Heart right ventricle (tissue), 16 donors: ENCODE data around the gene KCNMB4. TPM values are rescaled to one million over a fixed set of nuclear protein-coding genes. Genes with fewer than 3 reads are reported as not detected.

Experiments used
- ATAC-seq, 8 donors: fragments of 200-7000 bp; cut with Tn5 transposase; one replicate each; pipeline ENCODE4 v1.9.1; 2020; ENCODE audit warnings: mild to moderate bottlenecking in 8 of 8, moderate library complexity in 8 of 8, moderate number of reproducible peaks in 1 of 8
- DNase-seq, 2 donors: peaks; one replicate each; pipeline ENCODE4 v3.0.0-alpha.2; 2020
- H3K27ac ChIP-seq, 10 donors: fragments of 200-600 bp; sonication (generic) in 2 of 10; one replicate each; pipeline versions ENCODE4 v1.5.0 to v1.8.0; 2020 to 2022; ENCODE audit warnings: mild to moderate bottlenecking in 3 of 10
- H3K27me3 ChIP-seq, 7 donors: fragments of 200-600 bp; one replicate each; pipeline ENCODE4 v1.8.0; 2021 to 2022; ENCODE audit warnings: mild to moderate bottlenecking in 2 of 7
- H3K36me3 ChIP-seq, 9 donors: fragments of 200-600 bp; sonication (generic) in 1 of 9; one replicate each; pipeline versions ENCODE4 v1.5.0 to v1.8.0; 2020 to 2022; ENCODE audit warnings: mild to moderate bottlenecking in 2 of 9
- H3K4me1 ChIP-seq, 9 donors: fragments of 200-600 bp; sonication (generic) in 1 of 9; one replicate each; pipeline versions ENCODE4 v1.5.0 to v1.8.0; 2020 to 2022; ENCODE audit warnings: mild to moderate bottlenecking in 4 of 9
- H3K4me3 ChIP-seq, 10 donors: fragments of 200-600 bp; sonication (generic) in 2 of 10; one replicate each; pipeline versions ENCODE4 v1.5.0 to v1.8.0; 2020 to 2022; ENCODE audit warnings: mild to moderate bottlenecking in 7 of 10, moderate library complexity in 2 of 10
- H3K9me3 ChIP-seq, 11 donors: fragments of 200-600 bp in 10 of 11; sonication (generic) in 2 of 11; one replicate each; pipeline versions ENCODE4 v1.5.0 to v1.8.0; 2013 to 2022; ENCODE audit warnings: mild to moderate bottlenecking in 2 of 11, control low read depth in 1 of 11, moderate library complexity in 1 of 11
- CTCF ChIP-seq, 9 donors: fragments of 200-600 bp; sonication (generic) in 2 of 9; IDR thresholded peaks; one replicate each; pipeline versions ENCODE4 v1.5.0 to v1.8.0; 2021 to 2022; ENCODE audit warnings: antibody characterized with exemption in 9 of 9, mild to moderate bottlenecking in 5 of 9, moderate library complexity in 1 of 9
- WGBS, 2 donors: extraction: QIAGEN DNeasy Blood & Tissue Kit; methylation state at CpG; one replicate each; pipeline ENCODE4 v1.1.7; 2013; ENCODE audit warnings: inconsistent platforms in 1 of 2; 5-methylcytosine and 5-hydroxymethylcytosine counted together
- intact Hi-C, 10 donors: fragments of 100-400 bp; cut with DNase I; formaldehyde crosslinking; loops; one replicate each; pipeline versions ENCODE4 v1.11.1 to v1.14.2; 2022
- polyA plus RNA-seq, 2 donors: library from polyadenylated mRNA; stranded (reverse); fragments of 200-250 nt; gene quantifications; one replicate each; pipeline ENCODE4 v1.2.3, GENCODE V29; 2013
- total RNA-seq, 10 donors: library from RNA; stranded (reverse); fragmentation: NEBNext Ultra II Directional in 3 of 10; extraction: Animal tissue kit (Norgen Biotek cat#: 25700) in 3 of 10; gene quantifications; one replicate each; pipeline versions ENCODE4 v1.2.1 to v1.2.4, GENCODE V29; 2021 to 2023
- donor health status: Arrhythmogenic right ventricular cardiomyopathy.
- donor health status: ischemic (EF 13 %, LVEDD 7.1; RV severe dilation, severe dysfunction).
- donor health status: healthy with polysubstance abuse.
- donor health status: DM: no; HTN: yes; CAD: no.
- donor health status: DM: no; HTN: no; CAD: no.
- donor health status: ischemic (EF 25% LVEDD 6.9; RV normal size, moderate dysfunction).
- donor health status: ischemic (EF 25% LVEDD 5.7; RV mildly dilated, moderate dysfunction).
- donor health status: healthy.
- donor health status: DM: yes; HTN: yes; CAD: no.
- donor health status: Ischemic cardiomyopathy.
- donor health status: ischemic (EF 35%, LVEDD 5.7; RV mildly dilated, moderate dysfunction).
- donor health status: nonischemic (EF 11% LVEDD 7.7; RV severe dilation, severe dysfunction).
- donor health status: DM: yes; HTN: yes; CAD: no.
- donor health status: PGD.
- donor health status: ischemic (EF 29% LVEDD 5.4; RV normal size, mild dysfunction).
- donor health status: nonischemic (EF 23%, LVEDD 6.1; RV moderate dilation, normal function).

KCNMB4 gene
- total and polyA plus RNA-seq, 12 donors = 1.2 to 3.8 (median 2.0) TPM

DNA sequence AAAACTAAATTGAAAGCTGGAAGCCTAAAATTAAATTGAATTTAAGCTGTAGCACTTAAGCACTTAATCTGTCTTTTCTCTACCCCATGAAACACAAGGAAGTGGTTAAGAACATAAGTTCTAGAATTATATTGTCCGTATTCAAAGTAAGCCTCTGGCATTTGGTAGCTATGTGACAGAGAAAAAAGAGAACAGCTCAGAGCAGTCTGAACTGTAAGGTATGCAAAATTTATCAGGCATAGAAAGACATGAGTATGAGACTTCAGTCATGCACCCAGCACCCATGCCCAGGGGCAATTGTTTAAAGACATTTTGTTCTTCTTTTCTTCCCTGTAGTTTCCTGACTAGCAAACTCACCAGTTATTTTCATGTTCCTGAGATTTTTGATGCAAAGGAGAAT, 116.7 kb downstream of the KCNMB4 start:
- no peak overlapping the region for H3K4me3 ChIP-seq
- WGBS, 2 donors = 90 to 97% methylated on average over 1 of the region's 1 CpG
- no peak for ATAC-seq
- peaks cover 0 to 3% (median 0%) of the 10 kb centered on the region in 7 donors for H3K27me3 ChIP-seq
- no peaks in the 10 kb centered on the region for H3K9me3 ChIP-seq
- DNase-seq = no peak
- H3K36me3 ChIP-seq = no peaks in the 10 kb centered on the region
- H3K27ac ChIP-seq = no peak overlapping the region
- H3K4me1 ChIP-seq = no peaks in the 10 kb centered on the region
- TF ChIP-seq CTCF (IDR thresholded peaks at IDR 0.05) = no peak
- intact Hi-C loops = no loop called here

Other genes with a start within 250 kb of the KCNMB4 start
- 10 to 100 TPM; 29.7 to 43.0 (median 36.4) TPM for gene CNOT2, start 122.9 kb upstream of the KCNMB4 start, total RNA-seq
- gene CNOT2, start 122.9 kb upstream of the KCNMB4 start, polyA plus RNA-seq = 10 to 100 TPM; 17.6 to 26.9 TPM